Endothelial cell of umbilical vein (primary cell): Measurements from ENCODE around the gene SHKBP1. TPM values are rescaled to one million over a fixed set of nuclear protein-coding genes. Genes with fewer than 3 reads are reported as not detected.

Experiments used
- BruUV-seq: library from RNA; stranded (reverse); fragments of 400-500 nt; replicated peaks from 2 replicates; lab custom pipeline; 2021; lab: Mats Ljungman, UMichigan
- CTCF ChIA-PET: fragments of 300-600, 350-600 bp; sonication (Branson Sonifier 250); formaldehyde crosslinking; loops from one replicate; lab custom pipeline; 2021; ENCODE audit warnings: antibody characterized with exemption, inconsistent platforms; lab: Charles Lee
- POLR2A ChIA-PET: fragments of 300-600, 350-600 bp; sonication (Branson Sonifier 250); formaldehyde crosslinking; loops from one replicate; lab custom pipeline; 2021; ENCODE audit warnings: antibody characterized with exemption, inconsistent platforms; lab: Charles Lee
- DNase-seq: peaks from one replicate; pipeline ENCODE4 v3.0.0-alpha.2; 2011; ENCODE audit warnings: low read depth, low spot score
- FAIRE-seq: peaks from 2 replicates; lab custom pipeline; 2011; peaks lifted over from hg19 to GRCh38; lab: Jason Lieb, UNC
- H2AFZ ChIP-seq: 2 replicates; pipeline ENCODE4 v1.6.0; 2012; ENCODE audit warnings: low read depth, low read length, control low read depth, inconsistent platforms
- H3K27ac ChIP-seq: 2 replicates; pipeline ENCODE4 v1.5.1; 2011; ENCODE audit warnings: low read depth, mild to moderate bottlenecking, control low read depth, low read length, moderate library complexity; ENCODE audit not compliant: insufficient read depth
- H3K27me3 ChIP-seq, 2 experiments: 2 replicates each; pipeline versions ENCODE4 v1.6.0 to v1.6.1; 2011; ENCODE audit warnings: low read length in 2 of 2, mixed read lengths in 1 of 2; ENCODE audit not compliant: control insufficient read depth in 2 of 2, insufficient read depth in 2 of 2
- H3K36me3 ChIP-seq, 2 experiments: 2 replicates in 1 of 2; 3 replicates in 1 of 2; pipeline ENCODE4 v1.5.1; 2011; ENCODE audit warnings: low read length in 2 of 2, mild to moderate bottlenecking in 1 of 2, moderate library complexity in 1 of 2; ENCODE audit not compliant: control insufficient read depth in 2 of 2, insufficient read depth in 2 of 2; ENCODE audit errors: extremely low read depth in 1 of 2
- H3K4me1 ChIP-seq: 3 replicates; pipeline ENCODE4 v1.5.1; 2011; ENCODE audit warnings: mild to moderate bottlenecking, low read length; ENCODE audit not compliant: control insufficient read depth, insufficient read depth; ENCODE audit errors: extremely low read depth
- H3K4me2 ChIP-seq: 2 replicates; pipeline ENCODE4 v1.6.1; 2011; ENCODE audit warnings: low read length, control low read depth, mixed read lengths; ENCODE audit not compliant: insufficient read depth
- H3K4me3 ChIP-seq, 3 experiments: fragments of 200-600 bp in 1 of 3; sonication (generic), shearing (Covaris generic) in 1 of 3; replicated peaks in 1 of 3; 2 replicates each; pipeline ENCODE4 v1.5.1; 2011 to 2016; ENCODE audit warnings: control low read depth in 3 of 3, low read length in 3 of 3, mild to moderate bottlenecking in 2 of 3, inconsistent platforms in 1 of 3, low read depth in 1 of 3, moderate library complexity in 1 of 3; ENCODE audit not compliant: insufficient read depth in 1 of 3
- H3K79me2 ChIP-seq: 2 replicates; pipeline ENCODE4 v1.6.0; 2012; ENCODE audit warnings: low read length, inconsistent platforms; ENCODE audit not compliant: control insufficient read depth, insufficient read depth
- H3K9ac ChIP-seq: replicated peaks from 2 replicates; pipeline ENCODE3; 2011; ENCODE audit warnings: low read length, control low read depth; ENCODE audit not compliant: insufficient read depth; ENCODE audit errors: extremely low read depth
- H3K9me1 ChIP-seq: replicated peaks from 3 replicates; pipeline ENCODE4 v1.6.0; 2011; ENCODE audit warnings: mild to moderate bottlenecking, low read length; ENCODE audit not compliant: control insufficient read depth, insufficient read depth; ENCODE audit errors: extremely low read depth
- H3K9me3 ChIP-seq: replicated peaks from 2 replicates; pipeline ENCODE4 v1.5.1; 2012; ENCODE audit warnings: low read length, inconsistent platforms; ENCODE audit not compliant: control insufficient read depth, insufficient read depth
- H4K20me1 ChIP-seq: replicated peaks from 2 replicates; pipeline ENCODE3; 2011; ENCODE audit warnings: mild to moderate bottlenecking, low read length; ENCODE audit not compliant: control insufficient read depth, insufficient read depth; ENCODE audit errors: extremely low read depth
- EZH2 ChIP-seq: IDR thresholded peaks from 2 replicates; pipeline ENCODE4 v1.6.1; 2012; ENCODE audit warnings: borderline replicate concordance, low read depth, mild to moderate bottlenecking, moderate library complexity, low read length, inconsistent platforms; ENCODE audit not compliant: severe bottlenecking
- GATA2 ChIP-seq: IDR thresholded peaks from 2 replicates; pipeline ENCODE4 v1.7.0; 2011; ENCODE audit warnings: low read depth, mild to moderate bottlenecking, moderate library complexity, mixed read lengths, low read length; ENCODE audit not compliant: insufficient read length, insufficient read depth
- POLR2A ChIP-seq: IDR thresholded peaks from 2 replicates; pipeline ENCODE4 v1.6.1; 2012; ENCODE audit warnings: low read depth, mild to moderate bottlenecking, control low read depth, low read length
- POLR2AphosphoS5 ChIP-seq: IDR thresholded peaks from 2 replicates; pipeline ENCODE4 v1.6.1; 2012; ENCODE audit warnings: low read depth, mild to moderate bottlenecking, control low read depth, low read length, moderate library complexity; ENCODE audit not compliant: insufficient read depth
- dilution Hi-C: fragments of 300-500 bp; cut with MboI; formaldehyde crosslinking; loops from one replicate; pipeline ENCODE4 v1.15.0; 2019; ENCODE audit warnings: low sequenced_read_pairs; ENCODE audit not compliant: extremely low pct_ligation_motif_present
- intact Hi-C: fragments of 100-400 bp; cut with micrococcal nuclease; formaldehyde crosslinking; loops from one replicate; pipeline ENCODE4 v1.10.0; 2022
- polyA plus RNA-seq, 4 experiments: library from polyadenylated mRNA; depleted of rRNA in 3 of 4; stranded (reverse) in 3 of 4; unstranded in 1 of 4; fragments of >200 nt; gene quantifications; 2 replicates each; pipeline versions ENCODE4 v1.2.1 to v1.2.3, GENCODE V29; 2011 to 2012; ENCODE audit warnings: missing spikeins in 1 of 4
- total RNA-seq: library from RNA; stranded (reverse); gene quantifications from 2 replicates; pipeline ENCODE4 v1.2.3, GENCODE V29; 2021
- TF ChIP-seq, protein P1 (sequence below), 2 donors: IDR thresholded peaks; 1 replicate in 1 of 2; 2 replicates in 1 of 2; pipeline ENCODE4 v1.5.1; 2011; ENCODE audit warnings: low read length in 2 of 2, mild to moderate bottlenecking in 2 of 2, moderate library complexity in 2 of 2, control low read depth in 1 of 2, inconsistent platforms in 1 of 2, low read depth in 1 of 2; ENCODE audit not compliant: insufficient read depth in 1 of 2; ENCODE audit errors: extremely low read depth in 1 of 2

Gene SHKBP1
- total and polyA plus RNA-seq, 2 donors (not counting 3 experiments of a cell fraction or from before 2014, with no cell fraction given), result 106 to 113 TPM

DNA sequence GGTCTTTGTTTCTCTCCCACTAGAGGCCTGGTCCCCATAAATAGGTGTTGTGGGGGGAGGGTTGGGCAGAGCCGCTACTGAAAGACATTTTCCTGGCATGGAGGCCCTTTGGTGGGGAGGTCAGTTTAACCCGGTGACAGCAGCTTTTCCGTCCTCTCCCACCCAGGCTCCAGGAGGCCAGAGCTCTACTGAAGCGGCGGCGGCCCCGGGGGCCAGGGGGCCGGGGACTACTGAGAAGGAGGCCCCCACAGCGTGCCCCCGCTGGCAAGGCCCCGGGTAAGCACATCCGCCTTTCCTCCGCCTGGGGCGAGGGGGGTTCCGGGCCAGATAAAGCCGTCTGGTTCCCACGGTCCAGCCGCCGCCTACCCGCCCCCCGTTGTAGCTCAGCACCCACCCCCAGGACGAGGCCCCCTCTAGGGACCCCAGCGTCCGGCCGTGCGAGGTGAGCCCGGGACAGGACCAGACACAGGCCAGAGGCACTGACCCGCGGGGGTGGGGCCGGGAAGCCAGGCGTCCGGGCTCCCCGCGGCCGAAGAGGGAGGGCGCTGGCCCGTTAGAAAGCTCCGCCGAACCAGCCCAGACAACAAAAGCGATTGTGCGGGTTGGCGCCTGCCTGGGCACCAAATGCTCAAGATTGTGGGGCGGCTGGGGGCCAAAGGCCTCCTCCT, 23.4 kb downstream of the SHKBP1 start:
- BruUV-seq, result no TSS peak
- H3K9ac ChIP-seq, result no peak overlapping the region
- H3K27me3 ChIP-seq, result peaks cover 4 to 6% of the 10 kb centered on the region in 2 experiments
- no peaks in the 10 kb centered on the region for H3K9me1 ChIP-seq
- H3K4me1 ChIP-seq, result peaks cover 48% of the 10 kb centered on the region
- ChIA-PET CTCF (interaction anchor here (1.0 to 11.0 kb wide), 10 partner anchors 30 to 295 kb away, joined by 3 to 126 read pairs (median 18); partner anchors contain the start of genes BLVRB, C19orf47 and PLD3), POLR2A (no interaction called here)
- H2AFZ ChIP-seq, result no peak overlapping the region
- H3K36me3 ChIP-seq, result no peaks in the 10 kb centered on the region
- no peak overlapping the region for H3K4me2 ChIP-seq
- no peaks in the 10 kb centered on the region for H3K9me3 ChIP-seq
- intact Hi-C loops, result loop anchor here (2.0 to 5.0 kb wide), 5 partner anchors 23 to 253 kb away; partner anchors contain the start of genes C19orf47, PLD3, SERTAD3 and SHKBP1
- no peaks in the 10 kb centered on the region for H4K20me1 ChIP-seq
- DNase-seq (no peak), FAIRE-seq (no peak)
- H3K4me3 ChIP-seq, result no peak overlapping the region
- dilution Hi-C loops, result no loop called here
- no peaks in the 10 kb centered on the region for H3K79me2 ChIP-seq
- TF ChIP-seq POLR2AphosphoS5 (no peak), EZH2 (peak; percentile 71)
- H3K27ac ChIP-seq, result no peak overlapping the region

DNA sequence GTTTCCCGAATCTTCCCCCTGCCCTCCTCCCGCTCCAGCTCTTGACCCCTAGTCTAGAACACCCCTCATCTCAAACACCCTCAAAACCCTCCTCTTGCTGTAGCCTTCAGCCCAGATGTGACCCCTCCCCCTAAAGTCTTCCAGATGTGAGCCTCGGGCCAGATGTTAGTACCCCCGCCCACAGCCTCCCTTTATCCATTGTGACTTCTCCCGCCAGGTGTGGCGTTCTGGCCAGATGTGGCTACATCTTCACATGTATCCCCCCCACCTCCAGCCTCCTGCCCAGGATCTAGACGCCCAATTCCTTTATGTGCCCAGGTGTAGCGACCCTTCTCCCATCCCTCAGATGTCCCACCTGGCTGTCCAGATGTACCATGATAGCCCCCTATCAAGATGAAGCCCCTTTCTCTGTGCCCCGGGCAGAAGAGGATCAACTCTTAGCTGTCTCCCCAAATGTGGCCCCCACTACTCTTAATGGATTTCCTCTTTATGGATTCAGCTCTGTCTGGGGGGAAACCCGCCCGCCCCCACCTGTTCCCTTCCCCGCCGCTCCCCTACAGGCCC, 24.0 kb downstream of the SHKBP1 start:
- no TSS peak for BruUV-seq
- intact Hi-C loops, result no loop called here
- no peak overlapping the region for H3K27ac ChIP-seq
- peak overlapping the region in 1 of 3 experiments; percentile 28 for H3K4me3 ChIP-seq
- peaks cover 52% of the 10 kb centered on the region for H3K4me1 ChIP-seq
- ChIA-PET POLR2A (no interaction called here), CTCF (interaction anchor here (1.0 to 11.0 kb wide), 8 partner anchors 30 to 136 kb away, joined by 4 to 126 read pairs (median 27); partner anchors contain the start of gene BLVRB)
- H3K79me2 ChIP-seq, result no peaks in the 10 kb centered on the region
- no peaks in the 10 kb centered on the region for H3K9me3 ChIP-seq
- TF ChIP-seq, protein P1, sequence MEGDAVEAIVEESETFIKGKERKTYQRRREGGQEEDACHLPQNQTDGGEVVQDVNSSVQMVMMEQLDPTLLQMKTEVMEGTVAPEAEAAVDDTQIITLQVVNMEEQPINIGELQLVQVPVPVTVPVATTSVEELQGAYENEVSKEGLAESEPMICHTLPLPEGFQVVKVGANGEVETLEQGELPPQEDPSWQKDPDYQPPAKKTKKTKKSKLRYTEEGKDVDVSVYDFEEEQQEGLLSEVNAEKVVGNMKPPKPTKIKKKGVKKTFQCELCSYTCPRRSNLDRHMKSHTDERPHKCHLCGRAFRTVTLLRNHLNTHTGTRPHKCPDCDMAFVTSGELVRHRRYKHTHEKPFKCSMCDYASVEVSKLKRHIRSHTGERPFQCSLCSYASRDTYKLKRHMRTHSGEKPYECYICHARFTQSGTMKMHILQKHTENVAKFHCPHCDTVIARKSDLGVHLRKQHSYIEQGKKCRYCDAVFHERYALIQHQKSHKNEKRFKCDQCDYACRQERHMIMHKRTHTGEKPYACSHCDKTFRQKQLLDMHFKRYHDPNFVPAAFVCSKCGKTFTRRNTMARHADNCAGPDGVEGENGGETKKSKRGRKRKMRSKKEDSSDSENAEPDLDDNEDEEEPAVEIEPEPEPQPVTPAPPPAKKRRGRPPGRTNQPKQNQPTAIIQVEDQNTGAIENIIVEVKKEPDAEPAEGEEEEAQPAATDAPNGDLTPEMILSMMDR (IDR thresholded peaks at IDR 0.05; ENCODE audit: extremely low read depth in 1 of 2, insufficient read depth in 1 of 2, low read depth in 1 of 2, low read length in 2 of 2), result no peak
- TF ChIP-seq POLR2AphosphoS5 (no peak), POLR2A (no peak), GATA2 (no peak), EZH2 (no peak)
- H3K27me3 ChIP-seq, result peaks cover 4 to 6% of the 10 kb centered on the region in 2 experiments
- no peak overlapping the region for H3K9ac ChIP-seq
- no peak for DNase-seq
- FAIRE-seq, result no peak
- H4K20me1 ChIP-seq, result no peaks in the 10 kb centered on the region
- no peaks in the 10 kb centered on the region for H3K9me1 ChIP-seq
- H3K4me2 ChIP-seq, result no peak overlapping the region
- dilution Hi-C loops, result no loop called here
- H3K36me3 ChIP-seq, result no peaks in the 10 kb centered on the region
- no peak overlapping the region for H2AFZ ChIP-seq
